ENCODE results near the gene POC1B. TPM values are rescaled to one million over a fixed set of nuclear protein-coding genes. Genes with fewer than 3 reads are reported as not detected.

Gene POC1B
- total RNA-seq, 1 donor from 2014 or later, result 22.7 TPM

- Mint-ChIP-seq H3K27me3 (ENCODE audit: unreplicated experiment) (no peaks in the 10 kb centered on the region), H3K36me3 (ENCODE audit: low read depth, unreplicated experiment) (peaks cover 2% of the 10 kb centered on the region), H3K4me1 (ENCODE audit: unreplicated experiment) (peaks cover 15% of the 10 kb centered on the region), H3K27ac (ENCODE audit: unreplicated experiment) (peak overlapping the region; percentile 5), H3K4me3 (ENCODE audit: unreplicated experiment) (no peak overlapping the region), H3K9me3 (ENCODE audit: unreplicated experiment) (no peaks in the 10 kb centered on the region)
- no peak for DNase-seq (ENCODE audit: low spot score)
- TF ChIP-seq CTCF (IDR thresholded peaks at IDR 0.05; ENCODE audit: unreplicated experiment), result no peak
Measured at GRCh38 chr12:89395712-89396111, 130.1 kb downstream of the POC1B start.

GRCh38 chr12:89393551-89394121 lies 132.2 kb downstream of the POC1B start:
- no peak overlapping the region for H3K27ac Mint-ChIP-seq (ENCODE audit: unreplicated experiment)
- no peak for DNase-seq (ENCODE audit: low spot score)
- no peak for TF ChIP-seq CTCF (IDR thresholded peaks at IDR 0.05; ENCODE audit: unreplicated experiment)
- peaks cover 22% of the 10 kb centered on the region for H3K4me1 Mint-ChIP-seq (ENCODE audit: unreplicated experiment)
- peaks cover 3% of the 10 kb centered on the region for H3K27me3 Mint-ChIP-seq (ENCODE audit: unreplicated experiment)
- H3K9me3 Mint-ChIP-seq (ENCODE audit: unreplicated experiment), result no peaks in the 10 kb centered on the region
- peaks cover 2% of the 10 kb centered on the region for H3K36me3 Mint-ChIP-seq (ENCODE audit: low read depth, unreplicated experiment)
- no peak overlapping the region for H3K4me3 Mint-ChIP-seq (ENCODE audit: unreplicated experiment)

- no peak for TF ChIP-seq CTCF (IDR thresholded peaks at IDR 0.05; ENCODE audit: unreplicated experiment)
- Mint-ChIP-seq H3K27me3 (ENCODE audit: unreplicated experiment) (peaks cover 3% of the 10 kb centered on the region), H3K4me1 (ENCODE audit: unreplicated experiment) (peaks cover 22% of the 10 kb centered on the region), H3K4me3 (ENCODE audit: unreplicated experiment) (no peak overlapping the region), H3K36me3 (ENCODE audit: low read depth, unreplicated experiment) (peaks cover 2% of the 10 kb centered on the region), H3K9me3 (ENCODE audit: unreplicated experiment) (no peaks in the 10 kb centered on the region), H3K27ac (ENCODE audit: unreplicated experiment) (no peak overlapping the region)
- no peak for DNase-seq (ENCODE audit: low spot score)
Measured at GRCh38 chr12:89392391-89392790, 133.5 kb downstream of the POC1B start.

- peaks cover 22% of the 10 kb centered on the region for H3K4me1 Mint-ChIP-seq (ENCODE audit: unreplicated experiment)
- no peak overlapping the region for H3K4me3 Mint-ChIP-seq (ENCODE audit: unreplicated experiment)
- peaks cover 2% of the 10 kb centered on the region for H3K36me3 Mint-ChIP-seq (ENCODE audit: low read depth, unreplicated experiment)
- no peak for DNase-seq (ENCODE audit: low spot score)
- peaks cover 3% of the 10 kb centered on the region for H3K27me3 Mint-ChIP-seq (ENCODE audit: unreplicated experiment)
- TF ChIP-seq CTCF (IDR thresholded peaks at IDR 0.05; ENCODE audit: unreplicated experiment), result no peak
- no peak overlapping the region for H3K27ac Mint-ChIP-seq (ENCODE audit: unreplicated experiment)
- H3K9me3 Mint-ChIP-seq (ENCODE audit: unreplicated experiment), result no peaks in the 10 kb centered on the region
Measured at GRCh38 chr12:89391726-89392336, 134.0 kb downstream of the POC1B start.

Data from endothelial cell (in vitro differentiated cells).